Measurements from ENCODE around the gene PUS7.
"Not testable (repeated sequence)": the region's sequence is repeated elsewhere in the genome, so short reads cannot be mapped to it uniquely, and the experiment has no call there.

Gene PUS7

DNA sequence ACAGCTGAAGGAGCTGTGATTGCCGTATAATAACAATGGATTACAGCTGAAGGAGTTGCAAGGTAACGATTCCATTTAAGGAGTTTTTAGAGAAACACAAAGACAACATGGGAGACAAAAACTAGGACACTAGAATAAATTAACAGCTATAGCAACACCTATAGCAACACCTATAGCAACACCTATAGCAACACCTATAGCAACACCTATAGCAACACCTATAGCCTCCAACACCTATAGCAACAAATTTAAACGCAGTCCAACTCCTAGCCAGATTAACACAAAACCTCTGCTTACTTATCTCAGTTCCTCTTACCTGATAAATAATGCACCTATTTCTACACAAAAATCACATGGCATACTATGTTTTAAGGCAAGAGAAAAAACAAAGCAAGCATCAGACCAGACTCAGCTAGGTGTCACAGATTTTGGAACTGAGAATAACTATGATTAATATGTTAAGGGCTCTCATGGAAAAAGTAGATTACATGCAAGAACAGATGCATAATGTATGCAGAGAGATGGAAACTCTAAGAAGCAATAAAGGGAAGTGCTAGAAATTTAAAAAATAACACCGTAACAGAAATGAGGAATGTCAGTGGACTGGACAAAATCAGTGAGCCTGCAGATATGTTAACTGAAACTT, 77.6 kb downstream of the PUS7 start:
- no peak for DNase-seq (ENCODE audit: low spot score)

DNA sequence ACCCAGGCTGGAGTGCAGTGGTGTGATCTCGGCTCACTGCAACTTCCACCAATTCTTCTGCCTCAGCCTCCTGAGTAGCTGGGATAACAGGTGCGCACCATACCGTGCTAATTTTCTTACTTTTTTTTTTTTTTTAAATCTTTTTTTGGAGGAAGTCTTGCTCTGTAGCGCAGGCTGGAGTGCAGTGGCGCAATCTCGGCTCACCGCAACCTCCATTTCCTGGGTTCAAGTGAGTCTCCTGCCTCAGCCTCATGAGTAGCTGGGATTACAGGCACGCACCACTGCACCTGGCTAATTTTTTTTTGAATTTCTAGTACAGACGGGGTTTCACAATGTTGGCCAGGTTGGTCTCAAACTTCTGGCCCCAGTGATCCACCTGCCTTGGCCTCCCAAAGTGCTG, 79.9 kb downstream of the PUS7 start:
- DNase-seq (ENCODE audit: low spot score), result not testable (repeated sequence)

DNA sequence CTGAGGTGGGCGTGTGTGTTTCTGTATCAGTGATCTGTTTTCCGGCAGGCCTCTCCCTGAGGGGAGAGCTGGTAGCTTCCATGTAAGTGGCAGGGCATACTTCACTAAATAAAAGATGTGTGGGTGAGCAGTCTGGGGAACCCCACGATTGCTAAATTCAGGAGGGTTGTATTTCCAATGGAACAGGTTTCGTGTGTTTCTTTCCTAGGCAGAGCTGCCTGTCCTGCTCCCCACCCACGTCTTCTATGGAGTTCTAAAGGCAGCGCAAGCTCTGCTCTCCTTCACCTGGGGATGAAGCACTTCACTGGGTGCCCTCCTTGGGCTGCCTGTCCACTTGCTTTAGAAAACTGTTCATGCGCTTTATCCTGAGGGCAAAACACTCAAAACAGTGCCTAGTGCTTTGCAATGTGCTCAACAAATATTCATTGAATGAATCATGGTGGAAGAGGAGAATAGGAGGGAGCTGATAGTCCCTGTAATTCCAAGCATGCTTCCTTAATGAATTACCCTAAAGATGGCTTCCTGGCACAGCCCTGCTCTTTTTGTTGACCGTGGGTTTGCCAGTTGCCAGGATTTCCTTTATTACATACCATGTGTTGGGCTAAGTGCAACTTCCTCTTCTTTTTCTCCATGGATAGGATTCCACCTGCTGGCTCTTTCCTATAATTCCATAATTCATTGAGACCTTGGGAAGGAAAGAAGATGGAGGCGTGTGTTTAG, 82.7 kb downstream of the PUS7 start:
- DNase-seq (ENCODE audit: low spot score), result no peak

DNA sequence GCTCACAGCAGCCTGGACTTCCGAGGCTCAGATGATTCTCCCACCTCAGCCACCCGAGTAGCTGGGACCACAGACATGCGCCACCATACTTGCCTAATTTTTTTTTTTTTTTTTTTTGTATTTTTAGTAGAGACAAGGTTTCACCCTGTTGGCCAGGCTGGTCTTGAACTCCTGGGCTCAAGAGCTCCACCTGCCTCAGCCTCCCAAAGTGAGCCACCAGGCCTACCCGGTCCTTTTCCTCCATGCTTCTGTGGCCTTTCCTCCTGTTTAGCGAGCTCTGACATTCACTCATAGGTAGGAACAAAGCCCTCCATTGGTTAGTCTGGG, 83.3 kb downstream of the PUS7 start:
- no peak for DNase-seq (ENCODE audit: low spot score)

DNA sequence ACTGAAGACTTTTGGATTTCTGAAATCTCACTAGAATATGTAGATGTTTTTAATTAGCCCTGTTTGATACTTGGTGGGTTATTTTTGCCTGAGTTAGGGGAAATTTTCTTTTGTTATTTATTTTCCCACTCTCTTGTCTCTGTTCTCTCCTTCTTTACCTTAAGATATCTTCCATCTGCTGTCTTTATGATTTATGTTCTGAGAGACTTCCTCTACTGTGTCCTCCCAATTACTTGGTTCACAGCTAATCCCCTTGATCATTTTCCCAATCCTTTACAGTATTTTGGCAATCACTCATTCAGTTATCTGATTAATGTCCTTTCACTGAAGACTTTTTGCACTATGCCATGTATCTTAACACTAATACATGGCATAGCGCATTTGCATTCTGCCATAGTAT, 83.8 kb downstream of the PUS7 start:
- no peak for DNase-seq (ENCODE audit: low spot score)

DNA sequence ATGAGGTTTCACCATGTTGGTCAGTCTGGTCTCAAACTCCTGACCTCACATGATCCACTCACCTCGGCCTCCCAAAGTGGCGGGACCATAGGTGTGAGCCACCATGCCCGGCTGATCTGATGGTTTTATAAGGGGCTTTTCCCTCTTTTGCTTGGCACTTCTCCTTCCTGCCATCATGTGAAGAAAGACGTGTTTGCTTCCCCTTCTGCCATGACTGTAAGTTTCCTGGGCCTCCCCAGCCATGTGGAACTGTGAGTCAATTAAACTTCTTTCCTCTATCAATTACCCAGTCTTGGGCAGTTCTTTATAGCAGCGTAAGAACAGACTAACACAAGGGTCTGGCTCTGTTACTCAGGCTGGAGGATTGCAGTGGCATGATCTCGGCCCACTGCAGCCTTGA, 84.7 kb downstream of the PUS7 start:
- DNase-seq (ENCODE audit: low spot score), result not testable (repeated sequence)

DNA sequence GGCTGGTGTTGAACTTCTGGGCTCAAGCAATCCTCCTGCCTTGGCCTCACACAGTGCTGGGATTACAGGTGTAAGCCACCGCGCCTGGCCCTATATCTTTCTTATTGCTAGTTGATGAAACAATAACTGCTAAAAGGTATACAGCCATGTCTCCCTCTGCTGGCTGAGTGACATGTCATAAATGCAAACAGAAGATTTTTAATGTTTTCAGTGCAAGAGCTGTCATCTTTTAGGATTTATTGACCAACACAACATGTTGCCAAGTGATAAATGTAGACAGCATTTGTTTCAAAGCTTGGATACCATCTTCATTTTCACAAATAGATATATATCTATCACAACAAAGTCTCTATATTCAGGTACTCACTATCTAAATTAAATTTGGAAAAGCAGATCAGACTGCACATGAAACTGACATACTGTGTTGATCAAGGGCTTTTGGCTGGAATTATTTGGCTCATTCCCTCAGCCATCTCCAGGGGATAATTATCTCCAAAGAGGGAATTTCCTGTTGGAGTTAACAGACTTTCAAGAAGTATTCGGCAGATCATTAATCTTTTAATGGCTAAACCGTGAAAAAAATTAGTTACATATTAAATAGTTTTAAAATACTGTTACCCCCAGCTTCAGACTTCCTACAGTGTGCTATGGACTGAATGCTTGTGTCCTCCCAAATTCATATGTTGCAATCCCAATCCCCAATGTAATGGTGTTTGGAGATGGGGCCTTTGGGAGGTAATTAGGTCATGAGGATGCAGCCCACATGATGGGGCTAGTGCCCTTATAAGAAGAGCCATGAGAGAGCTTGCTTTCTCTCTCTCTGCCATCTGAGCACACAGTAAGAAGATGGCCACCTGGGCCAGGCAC, 92.1 kb downstream of the PUS7 start:
- DNase-seq (ENCODE audit: low spot score), result no peak

DNA sequence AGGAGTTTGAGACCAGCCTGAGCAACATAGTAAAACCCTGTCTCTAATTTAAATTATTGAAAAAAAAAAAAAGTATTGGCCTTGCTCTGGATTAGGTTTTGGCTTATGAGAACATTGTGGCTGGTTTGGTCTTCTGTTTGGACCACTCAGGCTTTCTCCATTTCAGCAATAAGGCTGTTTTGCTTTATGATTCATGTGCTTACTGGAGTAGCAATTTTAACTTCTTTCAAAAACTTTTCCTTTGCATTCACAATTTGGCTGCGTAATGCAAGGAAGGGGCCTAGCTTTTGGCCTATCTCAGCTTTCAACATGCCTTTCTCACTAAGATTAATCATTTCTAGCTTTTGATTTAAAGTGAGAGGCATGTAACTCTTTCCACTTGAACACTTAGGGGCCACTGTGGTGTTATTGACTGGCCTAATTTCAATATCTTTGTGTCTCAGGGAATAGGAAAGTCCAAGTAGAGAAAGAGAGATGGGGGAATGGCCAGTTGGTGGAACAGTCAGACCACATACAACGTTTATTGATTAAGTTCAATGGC, 95.4 kb downstream of the PUS7 start:
- DNase-seq (ENCODE audit: low spot score), result no peak

DNA sequence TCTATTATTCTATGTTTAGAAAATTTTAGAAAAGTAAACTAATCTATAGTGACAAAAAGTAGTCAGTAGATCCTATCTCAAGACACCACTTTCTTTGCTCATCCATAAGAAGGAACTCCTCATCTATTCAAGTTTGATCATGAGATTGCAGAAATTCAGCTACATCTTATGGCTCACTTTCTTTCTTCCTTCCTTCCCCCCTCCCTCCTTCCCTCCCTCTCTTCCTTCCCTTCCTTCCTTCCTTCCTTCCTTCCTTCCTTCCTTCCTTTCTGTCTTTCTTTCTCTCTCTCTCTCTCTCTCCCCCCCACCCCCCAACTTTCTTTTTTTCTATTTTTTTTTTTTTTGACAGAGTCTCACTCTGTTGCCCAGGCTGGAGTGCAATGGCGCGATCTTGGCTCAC, 98.1 kb downstream of the PUS7 start:
- no peak for DNase-seq (ENCODE audit: low spot score)

DNA sequence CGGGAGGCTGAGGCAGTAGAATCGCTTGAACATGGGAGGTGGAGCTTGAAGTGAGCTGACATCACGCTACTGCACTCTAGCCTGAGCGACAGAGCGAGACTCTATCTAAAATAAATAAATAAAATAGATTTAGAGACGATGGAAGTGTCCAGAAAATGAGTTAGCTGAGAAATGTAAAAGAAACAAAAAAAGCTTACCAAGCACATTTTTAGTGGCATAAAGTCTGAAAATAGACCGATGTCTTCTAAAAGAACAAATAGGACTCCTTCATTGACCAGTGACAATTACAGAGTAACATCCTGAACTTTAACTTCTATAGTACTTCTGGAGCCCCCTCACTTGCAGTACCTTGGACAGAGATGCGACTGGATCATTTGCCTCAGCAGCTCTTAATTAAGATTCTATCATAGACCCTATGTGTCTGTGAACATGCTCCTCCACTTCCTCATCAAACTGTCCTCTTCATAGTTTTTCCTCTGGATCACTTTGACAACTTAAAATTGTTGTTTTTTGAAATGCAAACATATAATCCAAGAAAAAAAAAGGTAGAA, 108.1 kb downstream of the PUS7 start:
- DNase-seq (ENCODE audit: low spot score), result no peak

DNA sequence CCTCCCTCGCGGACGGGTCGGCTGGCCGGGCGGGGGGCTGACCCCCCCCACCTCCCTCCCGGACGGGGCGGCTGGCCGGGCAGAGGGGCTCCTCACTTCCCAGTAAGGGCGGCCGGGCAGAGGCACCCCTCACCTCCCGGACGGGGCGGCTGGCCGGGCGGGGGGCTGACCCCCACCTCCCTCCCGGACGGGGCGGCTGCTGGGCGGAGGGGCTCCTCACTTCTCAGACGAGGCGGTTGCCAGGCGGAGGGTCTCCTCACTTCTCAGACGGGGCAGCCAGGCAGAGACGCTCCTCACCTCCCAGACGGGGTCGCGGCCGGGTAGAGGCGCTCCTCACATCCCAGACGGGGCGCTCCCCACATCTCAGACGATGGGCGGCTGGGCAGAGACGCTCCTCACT, 111.3 kb downstream of the PUS7 start:
- not testable (repeated sequence) for DNase-seq (ENCODE audit: low spot score)

DNA sequence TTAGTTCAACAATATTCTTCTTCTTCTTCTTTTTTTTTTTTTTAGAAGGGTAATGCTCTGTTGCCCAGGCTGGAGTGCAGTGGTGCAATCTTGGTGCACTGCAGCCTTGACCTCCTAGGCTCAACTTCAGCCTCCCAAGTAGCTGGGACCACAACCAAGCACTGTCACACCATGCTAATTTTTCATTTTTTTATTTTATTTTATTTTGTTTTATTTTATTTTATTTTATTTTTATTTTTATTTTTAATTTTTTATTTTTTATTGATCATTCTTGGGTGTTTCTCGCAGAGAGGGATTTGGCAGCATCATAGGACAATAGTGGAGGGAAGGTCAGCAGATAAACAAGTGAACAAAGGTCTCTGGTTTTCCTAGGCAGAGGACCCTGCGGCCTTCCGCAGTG, 112.3 kb downstream of the PUS7 start:
- not testable (repeated sequence) for DNase-seq (ENCODE audit: low spot score)

DNA sequence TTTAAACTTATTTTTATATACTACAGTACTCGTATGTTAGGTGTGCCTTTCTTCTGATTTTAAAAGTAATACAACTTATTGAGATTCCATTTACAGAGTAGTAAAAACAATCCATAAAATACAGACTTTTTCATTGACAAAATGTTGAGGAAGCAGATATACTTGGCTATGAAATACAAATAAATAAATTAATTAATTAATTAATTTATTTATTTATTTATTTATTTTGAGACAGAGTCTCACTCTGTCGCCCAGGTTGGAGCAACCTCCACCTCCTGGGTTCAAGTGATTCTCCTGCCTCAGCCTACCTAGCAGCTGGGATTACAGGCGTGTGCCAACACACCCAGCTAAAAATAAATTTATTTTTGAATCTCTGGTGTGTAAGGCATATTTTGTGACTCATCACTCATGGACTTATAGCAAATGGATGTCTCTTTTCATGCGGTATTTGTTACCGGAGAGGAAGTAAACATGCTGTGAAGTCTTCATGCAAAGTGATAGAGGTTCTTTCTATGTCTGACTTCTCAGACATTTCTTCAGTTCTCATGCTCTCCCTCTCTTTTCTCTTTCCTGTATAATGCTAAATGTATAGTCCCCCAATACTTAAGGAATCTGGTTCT, 113.2 kb downstream of the PUS7 start:
- DNase-seq (ENCODE audit: low spot score), result no peak

Measured in HuH-7.5 (cell line).